ENCODE data around the gene TRPM5. TPM values are rescaled to one million over a fixed set of nuclear protein-coding genes. Genes with fewer than 3 reads are reported as not detected.
"Not testable (repeated sequence)": the region's sequence is repeated elsewhere in the genome, so short reads cannot be mapped to it uniquely, and the experiment has no call there.

The TRPM5 gene, protein sequence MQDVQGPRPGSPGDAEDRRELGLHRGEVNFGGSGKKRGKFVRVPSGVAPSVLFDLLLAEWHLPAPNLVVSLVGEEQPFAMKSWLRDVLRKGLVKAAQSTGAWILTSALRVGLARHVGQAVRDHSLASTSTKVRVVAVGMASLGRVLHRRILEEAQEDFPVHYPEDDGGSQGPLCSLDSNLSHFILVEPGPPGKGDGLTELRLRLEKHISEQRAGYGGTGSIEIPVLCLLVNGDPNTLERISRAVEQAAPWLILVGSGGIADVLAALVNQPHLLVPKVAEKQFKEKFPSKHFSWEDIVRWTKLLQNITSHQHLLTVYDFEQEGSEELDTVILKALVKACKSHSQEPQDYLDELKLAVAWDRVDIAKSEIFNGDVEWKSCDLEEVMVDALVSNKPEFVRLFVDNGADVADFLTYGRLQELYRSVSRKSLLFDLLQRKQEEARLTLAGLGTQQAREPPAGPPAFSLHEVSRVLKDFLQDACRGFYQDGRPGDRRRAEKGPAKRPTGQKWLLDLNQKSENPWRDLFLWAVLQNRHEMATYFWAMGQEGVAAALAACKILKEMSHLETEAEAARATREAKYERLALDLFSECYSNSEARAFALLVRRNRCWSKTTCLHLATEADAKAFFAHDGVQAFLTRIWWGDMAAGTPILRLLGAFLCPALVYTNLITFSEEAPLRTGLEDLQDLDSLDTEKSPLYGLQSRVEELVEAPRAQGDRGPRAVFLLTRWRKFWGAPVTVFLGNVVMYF (N-terminal part only)
- total RNA-seq = not detected in 2 replicates

DNA sequence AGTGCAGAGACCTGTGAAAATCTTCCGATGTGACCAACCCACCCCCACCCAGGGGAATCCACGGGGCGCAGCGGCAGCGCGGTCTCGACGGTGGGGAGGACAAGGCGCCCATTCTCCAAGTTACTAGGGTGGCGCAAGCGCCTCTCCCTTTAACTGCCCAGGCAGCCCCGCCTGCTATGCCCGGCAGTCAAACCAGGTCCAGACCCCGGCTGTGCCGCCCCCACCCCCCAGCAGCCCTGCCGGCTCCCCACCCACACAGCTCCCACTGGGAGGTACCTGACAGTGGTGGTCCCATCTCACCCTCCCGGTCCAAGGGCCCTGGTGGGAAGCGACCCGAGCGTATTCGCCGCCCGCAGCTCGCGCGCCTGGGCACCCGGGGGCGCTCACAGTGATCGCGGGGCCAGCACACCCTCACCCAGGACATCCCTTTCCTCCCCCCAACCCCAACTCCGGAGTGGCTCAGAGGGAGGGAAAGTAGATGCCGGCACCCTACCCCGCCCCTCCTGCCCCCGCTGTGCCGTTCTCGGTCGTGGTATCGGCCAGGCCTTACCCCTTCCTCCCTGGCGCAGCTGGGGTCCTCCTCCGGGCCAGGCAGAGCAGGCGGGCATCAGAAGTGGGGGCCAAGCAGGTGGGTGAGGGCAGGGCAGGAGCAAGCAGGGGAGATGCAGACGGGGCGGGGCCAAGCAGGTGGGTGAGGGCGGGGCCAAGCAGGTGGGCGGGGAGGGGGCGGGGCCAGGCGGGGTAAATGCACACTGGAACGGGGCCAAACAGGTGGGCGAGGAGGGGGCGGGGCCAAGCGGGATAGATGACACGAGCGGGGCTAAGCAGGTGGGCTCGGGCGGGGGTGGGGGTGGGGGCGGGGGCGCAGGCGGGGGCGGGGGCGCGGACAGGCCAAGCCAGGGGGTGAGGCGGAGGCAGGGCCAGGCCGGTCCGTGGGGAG, at the start of gene TRPM5:
Gene TRPM5 (minus strand): TSS at position 634 of the 940 bp plus-strand sequence. CDS start 21,478 bp downstream, outside the sequence.
- Mint-ChIP-seq H3K9me3 (no peaks in the 10 kb centered on the region), H3K4me1 (ENCODE audit: low read depth) (peaks cover 27% of the 10 kb centered on the region), H3K27me3 (ENCODE audit: insufficient read depth) (peaks cover 16% of the 10 kb centered on the region), H3K4me3 (peak within 1 kb of the TSS; percentile 88), H3K36me3 (ENCODE audit: low read depth) (no peaks in the 10 kb centered on the region), H3K27ac (peak within 1 kb of the TSS; percentile 65)
- intact Hi-C loops (cut with micrococcal nuclease) = loop anchor here (1.0 to 10.0 kb wide), 4 partner anchors 44 to 1951 kb away; partner anchors contain the start of genes CD81, CDKN1C, TRIM21 and TSSC4
- DNase-seq (ENCODE audit: low spot score) = no peak

- Mint-ChIP-seq H3K27me3 (ENCODE audit: insufficient read depth) (peaks cover 8% of the 10 kb centered on the region), H3K9me3 (peaks cover 54% of the 10 kb centered on the region), H3K27ac (no peak overlapping the region), H3K36me3 (ENCODE audit: low read depth) (peaks cover 8% of the 10 kb centered on the region), H3K4me1 (ENCODE audit: low read depth) (no peaks in the 10 kb centered on the region), H3K4me3 (no peak overlapping the region)
- no peak for DNase-seq (ENCODE audit: low spot score)
- intact Hi-C loops (cut with micrococcal nuclease) = no loop called here
Measured at GRCh38 chr11:2489083-2489482, 44.8 kb upstream of the TRPM5 start.

DNA sequence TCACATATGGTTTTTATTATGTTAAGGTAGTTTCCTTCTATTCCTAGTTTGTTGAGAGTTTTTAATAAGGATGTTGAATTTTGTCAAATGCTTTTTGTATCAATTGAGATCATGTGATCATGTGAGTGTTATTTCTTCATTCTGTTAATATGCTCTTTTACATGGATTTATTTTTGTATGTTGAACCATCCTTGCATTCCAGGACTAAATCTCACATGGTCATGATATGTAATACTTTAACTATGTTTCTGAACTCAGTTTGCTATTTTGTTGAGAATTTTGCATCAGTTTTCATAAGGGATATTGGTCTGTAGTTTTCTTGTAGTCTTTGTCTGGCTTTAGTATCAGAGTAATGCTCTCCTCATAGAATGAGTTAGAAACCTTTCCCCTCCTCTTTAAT, 43.7 kb upstream of the TRPM5 start:
- H3K9me3 Mint-ChIP-seq = peaks cover 53% of the 10 kb centered on the region
- no peak overlapping the region for H3K27ac Mint-ChIP-seq
- H3K36me3 Mint-ChIP-seq (ENCODE audit: low read depth) = peaks cover 8% of the 10 kb centered on the region
- no peak overlapping the region for H3K4me3 Mint-ChIP-seq
- no peak for DNase-seq (ENCODE audit: low spot score)
- H3K4me1 Mint-ChIP-seq (ENCODE audit: low read depth) = no peaks in the 10 kb centered on the region
- intact Hi-C loops (cut with micrococcal nuclease) = no loop called here
- H3K27me3 Mint-ChIP-seq (ENCODE audit: insufficient read depth) = peaks cover 3% of the 10 kb centered on the region

- no peak for DNase-seq (ENCODE audit: low spot score)
- H3K9me3 Mint-ChIP-seq = peaks cover 50% of the 10 kb centered on the region
- peaks cover 14% of the 10 kb centered on the region for H3K36me3 Mint-ChIP-seq (ENCODE audit: low read depth)
- intact Hi-C loops (cut with micrococcal nuclease) = no loop called here
- H3K27ac Mint-ChIP-seq = no peak overlapping the region
- H3K4me1 Mint-ChIP-seq (ENCODE audit: low read depth) = peaks cover 18% of the 10 kb centered on the region
- H3K27me3 Mint-ChIP-seq (ENCODE audit: insufficient read depth) = peaks cover 2% of the 10 kb centered on the region
- H3K4me3 Mint-ChIP-seq = no peak overlapping the region
Measured at GRCh38 chr11:2484576-2485125, 40.3 kb upstream of the TRPM5 start.

DNA sequence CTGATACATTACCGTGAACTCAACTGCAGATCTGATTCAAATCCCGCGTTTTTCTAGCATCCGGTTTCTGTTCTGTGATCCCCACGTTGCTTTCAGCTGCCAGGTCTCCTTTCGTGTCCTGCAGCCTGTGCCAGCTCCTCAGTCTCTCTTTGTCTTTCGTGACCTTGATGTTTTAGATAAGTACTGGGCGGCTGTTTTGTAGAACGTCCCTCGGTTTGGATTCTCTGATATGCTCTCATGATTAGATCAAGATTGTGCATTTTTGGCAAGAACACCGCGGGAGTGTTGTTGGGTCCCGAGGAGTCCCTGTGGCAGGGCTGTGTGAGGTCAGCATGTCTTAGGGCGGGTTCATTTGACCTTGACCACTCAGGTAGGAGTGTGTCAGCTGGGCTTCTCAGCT, 39.1 kb upstream of the TRPM5 start:
- no peak overlapping the region for H3K27ac Mint-ChIP-seq
- peaks cover 49% of the 10 kb centered on the region for H3K9me3 Mint-ChIP-seq
- no peak overlapping the region for H3K4me3 Mint-ChIP-seq
- no peaks in the 10 kb centered on the region for H3K27me3 Mint-ChIP-seq (ENCODE audit: insufficient read depth)
- H3K4me1 Mint-ChIP-seq (ENCODE audit: low read depth) = peaks cover 18% of the 10 kb centered on the region
- DNase-seq (ENCODE audit: low spot score) = no peak
- intact Hi-C loops (cut with micrococcal nuclease) = no loop called here
- peaks cover 10% of the 10 kb centered on the region for H3K36me3 Mint-ChIP-seq (ENCODE audit: low read depth)

GRCh38 chr11:2482745-2483144, 38.4 kb upstream of the TRPM5 start:
- H3K27me3 Mint-ChIP-seq (ENCODE audit: insufficient read depth) = no peaks in the 10 kb centered on the region
- peaks cover 48% of the 10 kb centered on the region for H3K9me3 Mint-ChIP-seq
- no peak overlapping the region for H3K4me3 Mint-ChIP-seq
- peaks cover 12% of the 10 kb centered on the region for H3K36me3 Mint-ChIP-seq (ENCODE audit: low read depth)
- DNase-seq (ENCODE audit: low spot score) = no peak
- intact Hi-C loops (cut with micrococcal nuclease) = no loop called here
- H3K27ac Mint-ChIP-seq = no peak overlapping the region
- peaks cover 18% of the 10 kb centered on the region for H3K4me1 Mint-ChIP-seq (ENCODE audit: low read depth)

DNA sequence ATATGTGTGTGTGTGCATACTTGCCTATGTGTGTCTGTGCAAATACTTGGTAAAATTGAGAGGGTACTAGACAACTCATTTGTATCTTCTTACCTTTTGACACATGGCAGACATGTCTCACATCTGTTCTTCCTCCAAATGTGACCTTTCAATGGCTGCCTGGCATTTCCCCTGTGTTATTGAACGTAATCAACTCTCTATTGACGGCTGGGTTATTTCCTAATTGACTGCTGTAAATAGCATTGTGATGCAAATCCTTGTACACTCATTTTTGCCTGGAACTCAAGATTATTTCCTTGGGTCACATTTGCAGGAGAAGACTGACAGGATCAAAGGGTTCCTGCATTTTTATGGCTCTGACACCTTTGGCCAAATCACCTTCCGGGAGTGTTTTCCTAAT, 37.9 kb upstream of the TRPM5 start:
- H3K4me1 Mint-ChIP-seq (ENCODE audit: low read depth) = peaks cover 18% of the 10 kb centered on the region
- H3K27me3 Mint-ChIP-seq (ENCODE audit: insufficient read depth) = no peaks in the 10 kb centered on the region
- no peak for DNase-seq (ENCODE audit: low spot score)
- H3K36me3 Mint-ChIP-seq (ENCODE audit: low read depth) = peaks cover 13% of the 10 kb centered on the region
- no peak overlapping the region for H3K27ac Mint-ChIP-seq
- intact Hi-C loops (cut with micrococcal nuclease) = no loop called here
- peaks cover 47% of the 10 kb centered on the region for H3K9me3 Mint-ChIP-seq
- no peak overlapping the region for H3K4me3 Mint-ChIP-seq

DNA sequence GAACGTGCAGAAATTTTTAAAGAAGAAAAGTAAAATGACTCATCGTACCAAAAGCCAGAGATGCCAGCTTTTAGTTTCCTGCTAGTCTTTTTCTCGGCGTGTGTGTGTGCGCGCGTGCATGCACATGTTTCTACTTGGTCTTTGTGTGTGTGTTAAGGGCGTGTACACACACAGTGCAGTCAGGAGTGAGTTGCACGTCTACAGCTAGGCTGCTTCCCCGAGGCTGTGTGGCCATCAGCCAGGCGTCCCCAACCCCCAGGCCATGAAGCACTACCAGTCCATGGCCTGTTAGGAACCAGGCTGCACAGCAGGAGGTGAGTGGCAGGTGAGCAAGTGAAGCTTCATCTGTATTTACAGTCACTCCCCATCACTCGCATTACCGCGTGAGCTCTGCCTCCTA, 36.9 kb upstream of the TRPM5 start:
- peaks cover 18% of the 10 kb centered on the region for H3K4me1 Mint-ChIP-seq (ENCODE audit: low read depth)
- H3K27me3 Mint-ChIP-seq (ENCODE audit: insufficient read depth) = no peaks in the 10 kb centered on the region
- no peak overlapping the region for H3K27ac Mint-ChIP-seq
- DNase-seq (ENCODE audit: low spot score) = no peak
- intact Hi-C loops (cut with micrococcal nuclease) = no loop called here
- peaks cover 42% of the 10 kb centered on the region for H3K9me3 Mint-ChIP-seq
- H3K36me3 Mint-ChIP-seq (ENCODE audit: low read depth) = peaks cover 13% of the 10 kb centered on the region
- H3K4me3 Mint-ChIP-seq = no peak overlapping the region

DNA sequence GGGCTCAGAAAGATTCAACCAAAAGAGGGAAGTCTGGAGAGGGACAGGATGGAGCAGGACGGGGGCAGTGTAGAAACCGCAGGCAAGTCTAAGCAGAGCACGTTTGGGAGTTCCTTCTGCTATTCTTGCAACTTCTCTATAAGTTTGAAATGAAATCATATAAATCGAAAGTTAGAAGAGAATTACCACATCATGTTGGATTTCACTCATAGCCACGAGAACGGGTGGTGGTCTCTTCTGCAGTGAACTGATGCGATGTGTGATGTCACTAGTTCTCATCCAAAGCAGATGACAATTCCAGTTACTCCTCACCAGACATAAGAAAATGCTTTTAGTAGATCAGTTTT, 36.5 kb upstream of the TRPM5 start:
- Mint-ChIP-seq H3K9me3 (peaks cover 37% of the 10 kb centered on the region), H3K36me3 (ENCODE audit: low read depth) (peaks cover 13% of the 10 kb centered on the region), H3K27me3 (ENCODE audit: insufficient read depth) (no peaks in the 10 kb centered on the region), H3K27ac (no peak overlapping the region), H3K4me1 (ENCODE audit: low read depth) (peaks cover 18% of the 10 kb centered on the region), H3K4me3 (peak overlapping the region; percentile 52)
- no peak for DNase-seq (ENCODE audit: low spot score)
- intact Hi-C loops (cut with micrococcal nuclease) = no loop called here

DNA sequence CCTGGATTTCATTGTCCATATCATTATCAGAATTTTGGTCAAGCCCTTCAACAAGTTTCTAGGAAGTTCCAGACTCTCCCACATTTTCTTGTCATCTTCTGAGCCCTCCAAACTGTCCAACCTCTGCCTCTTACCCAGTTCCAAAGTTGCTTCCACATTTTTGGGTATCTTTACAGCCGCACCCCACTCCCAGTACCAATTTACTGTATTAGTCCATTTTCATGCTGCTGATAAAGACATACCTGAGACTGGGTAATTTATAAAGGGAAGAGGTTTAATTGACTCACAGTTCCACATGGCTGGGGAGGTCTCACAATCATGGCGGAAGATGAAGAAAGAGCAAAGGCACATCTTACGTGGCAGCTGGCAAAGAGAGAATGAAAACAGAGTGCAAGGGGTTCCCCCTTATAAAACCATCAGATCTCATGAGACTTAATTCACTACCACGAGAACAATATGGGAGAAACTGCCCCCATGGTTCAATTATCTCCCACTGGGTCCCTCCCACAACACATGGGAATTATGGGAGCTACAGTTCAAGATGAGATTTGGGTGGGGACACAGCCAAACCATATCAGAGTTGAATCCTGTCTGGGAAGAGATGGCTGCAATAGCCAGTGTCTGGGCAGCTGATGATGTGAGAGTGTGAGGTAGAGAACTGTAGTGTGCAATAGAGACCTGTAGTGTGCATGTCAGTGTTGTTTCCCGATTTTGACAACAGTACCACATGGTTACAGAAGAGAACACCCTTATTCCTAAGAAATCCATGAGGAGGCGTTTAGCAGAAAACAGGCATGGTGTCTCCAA, 36.0 kb upstream of the TRPM5 start:
- Mint-ChIP-seq H3K4me3 (peak overlapping the region; percentile 52), H3K9me3 (peaks cover 32% of the 10 kb centered on the region), H3K36me3 (ENCODE audit: low read depth) (peaks cover 13% of the 10 kb centered on the region), H3K4me1 (ENCODE audit: low read depth) (peaks cover 18% of the 10 kb centered on the region)
- DNase-seq (ENCODE audit: low spot score); H3K27me3 Mint-ChIP-seq (ENCODE audit: insufficient read depth); H3K27ac Mint-ChIP-seq; intact Hi-C loops (cut with micrococcal nuclease): not testable (repeated sequence)

DNA sequence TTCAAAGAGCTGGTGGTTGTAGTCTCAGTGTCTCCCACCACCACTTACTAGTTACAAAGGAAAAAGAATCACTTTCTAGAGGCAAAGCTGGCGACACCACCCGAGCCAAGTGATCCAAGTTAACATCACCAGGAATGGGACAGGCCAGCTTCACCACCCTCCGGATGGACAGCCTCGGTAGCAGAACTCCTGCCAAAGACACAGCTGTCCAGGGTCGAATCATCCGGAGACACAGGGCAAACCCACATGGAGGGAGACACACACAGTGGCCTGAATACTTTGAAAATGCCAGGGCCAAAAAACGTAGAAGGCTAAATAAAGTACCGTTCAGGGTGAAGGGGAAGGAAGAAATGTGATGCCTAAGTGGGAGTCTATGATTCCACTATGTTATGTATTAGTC, 33.6 kb upstream of the TRPM5 start:
- Mint-ChIP-seq H3K27me3 (ENCODE audit: insufficient read depth) (no peaks in the 10 kb centered on the region), H3K9me3 (peaks cover 31% of the 10 kb centered on the region), H3K4me1 (ENCODE audit: low read depth) (peaks cover 18% of the 10 kb centered on the region), H3K27ac (no peak overlapping the region), H3K4me3 (no peak overlapping the region), H3K36me3 (ENCODE audit: low read depth) (peaks cover 13% of the 10 kb centered on the region)
- no peak for DNase-seq (ENCODE audit: low spot score)
- intact Hi-C loops (cut with micrococcal nuclease) = no loop called here

- no peak for DNase-seq (ENCODE audit: low spot score)
- Mint-ChIP-seq H3K4me1 (ENCODE audit: low read depth) (peaks cover 18% of the 10 kb centered on the region), H3K4me3 (no peak overlapping the region), H3K9me3 (peaks cover 31% of the 10 kb centered on the region), H3K36me3 (ENCODE audit: low read depth) (peaks cover 13% of the 10 kb centered on the region), H3K27me3 (ENCODE audit: insufficient read depth) (no peaks in the 10 kb centered on the region), H3K27ac (no peak overlapping the region)
- intact Hi-C loops (cut with micrococcal nuclease) = no loop called here
Measured at GRCh38 chr11:2477254-2477653, 32.9 kb upstream of the TRPM5 start.
